ENCODE measurements around the gene HOXC9. TPM values are rescaled to one million over a fixed set of nuclear protein-coding genes. Genes with fewer than 3 reads are reported as not detected.

HOXC9 gene
- total RNA-seq, 1 experiment from 2014 or later = 11.3 TPM

DNA sequence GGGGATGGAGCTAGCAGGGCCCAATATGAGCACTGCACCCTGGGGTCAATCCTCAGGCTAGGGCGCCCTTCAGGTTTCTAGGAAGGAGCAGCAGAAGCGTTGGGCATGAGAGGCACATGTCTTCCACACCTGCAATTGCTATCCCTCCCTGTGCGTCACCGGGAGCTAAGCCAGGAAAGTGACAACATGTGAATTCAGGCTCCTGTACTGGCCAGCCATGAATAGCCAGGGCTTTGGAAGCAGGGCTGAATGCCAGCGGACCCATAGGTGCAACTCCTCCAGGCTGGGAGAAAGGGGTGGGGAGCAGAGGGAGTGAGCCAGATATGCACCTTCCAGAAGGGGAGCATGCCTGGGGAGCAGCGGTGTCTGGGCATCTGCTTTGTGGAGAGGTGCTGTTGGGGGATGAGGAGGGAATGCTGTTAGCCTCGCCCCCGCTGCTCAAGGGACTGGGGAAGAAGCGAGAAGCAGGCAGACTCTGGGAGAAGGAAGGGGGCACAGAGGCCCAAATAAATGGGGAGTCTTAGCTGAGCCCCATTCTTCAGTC lies 39.0 kb downstream of the HOXC9 start:
- no peak for TF ChIP-seq TCF7L2 (IDR thresholded peaks at IDR 0.05; ENCODE audit: borderline replicate concordance, extremely low read depth, insufficient read depth, insufficient read length)
- ChIA-PET RAD21 (ENCODE audit: low non-redundant PET in 1 of 2, low total read pairs in 2 of 2, uncharacterized antibody in 2 of 2, unreplicated experiment in 2 of 2) (no interaction called here), POLR2A (no interaction called here), CTCF (no interaction called here)
- Histone ChIP-seq H4K20me1 (ENCODE audit: insufficient read depth) (no peaks in the 10 kb centered on the region), H3K9ac (ENCODE audit: low read length) (no peak overlapping the region), H3K9me3 (ENCODE audit: control insufficient read depth in 1 of 2, insufficient read depth in 1 of 2, low read depth in 1 of 2, low read length in 2 of 2) (no peaks in the 10 kb centered on the region), H3K4me3 (replicated peaks in 1 of 2; ENCODE audit: low read depth in 1 of 2, low read length in 2 of 2) (no peak overlapping the region), H2AFZ (ENCODE audit: low read depth, low read length, poor library complexity, severe bottlenecking) (no peak overlapping the region), H3K36me3 (ENCODE audit: control insufficient read depth in 1 of 2, insufficient read depth in 2 of 2, low read length in 2 of 2) (no peaks in the 10 kb centered on the region), H3K9me2 (ENCODE audit: insufficient read depth) (no peaks in the 10 kb centered on the region), H3K27me3 (ENCODE audit: insufficient read depth, low read length) (no peaks in the 10 kb centered on the region), H3K4me1 (ENCODE audit: control insufficient read depth in 1 of 2, insufficient read depth in 2 of 2, low read length in 2 of 2) (peaks cover 4 to 18% of the 10 kb centered on the region in 2 experiments), H3K27ac (ENCODE audit: low read depth, low read length) (no peak overlapping the region), H3K4me2 (ENCODE audit: low read length) (no peak overlapping the region), H3K79me2 (ENCODE audit: insufficient read depth, low read length) (no peaks in the 10 kb centered on the region)
- no peak for DNase-seq (ENCODE audit: low read depth, low spot score)
- intact Hi-C loops (cut with micrococcal nuclease) = no loop called here
- BruUV-seq (replicated peaks) = no TSS peak
- no peak for ATAC-seq

- H3K9ac ChIP-seq (ENCODE audit: low read length) = no peak overlapping the region
- TF ChIP-seq SRF (IDR thresholded peaks at IDR 0.05; ENCODE audit: low read depth) = no peak
- no peak for TF ChIP-seq ELF1 (IDR thresholded peaks at IDR 0.05; ENCODE audit: borderline replicate concordance, low read depth)
- TF ChIP-seq, protein P1, sequence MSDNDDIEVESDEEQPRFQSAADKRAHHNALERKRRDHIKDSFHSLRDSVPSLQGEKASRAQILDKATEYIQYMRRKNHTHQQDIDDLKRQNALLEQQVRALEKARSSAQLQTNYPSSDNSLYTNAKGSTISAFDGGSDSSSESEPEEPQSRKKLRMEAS (IDR thresholded peaks at IDR 0.05) = no peak
- no peak for TF ChIP-seq EZH2 (IDR thresholded peaks at IDR 0.05)
- intact Hi-C loops (cut with micrococcal nuclease) = no loop called here
- H4K20me1 ChIP-seq (ENCODE audit: insufficient read depth) = no peaks in the 10 kb centered on the region
- BruUV-seq (replicated peaks) = no TSS peak
- peaks cover 0 to 12% of the 10 kb centered on the region in 2 experiments; a peak in 3 of 4 replicates for H3K4me1 ChIP-seq (ENCODE audit: control insufficient read depth in 1 of 2, insufficient read depth in 2 of 2, low read length in 2 of 2)
- H3K9me3 ChIP-seq (ENCODE audit: control insufficient read depth in 1 of 2, insufficient read depth in 1 of 2, low read depth in 1 of 2, low read length in 2 of 2) = no peaks in the 10 kb centered on the region
- RAD21 ChIA-PET (ENCODE audit: low non-redundant PET in 1 of 2, low total read pairs in 2 of 2, uncharacterized antibody in 2 of 2, unreplicated experiment in 2 of 2) = no interaction called here
- H3K79me2 ChIP-seq (ENCODE audit: insufficient read depth, low read length) = no peaks in the 10 kb centered on the region
- no peak overlapping the region for H3K4me3 ChIP-seq (replicated peaks in 1 of 2; ENCODE audit: low read depth in 1 of 2, low read length in 2 of 2)
- no peaks in the 10 kb centered on the region for H3K27me3 ChIP-seq (ENCODE audit: insufficient read depth, low read length)
- no peak for ATAC-seq
- no peaks in the 10 kb centered on the region for H3K36me3 ChIP-seq (ENCODE audit: control insufficient read depth in 1 of 2, insufficient read depth in 2 of 2, low read length in 2 of 2)
- H3K27ac ChIP-seq (ENCODE audit: low read depth, low read length) = no peak overlapping the region
- H3K4me2 ChIP-seq (ENCODE audit: low read length) = no peak overlapping the region; the same call in 1 of the 2 replicates
- no peaks in the 10 kb centered on the region for H3K9me2 ChIP-seq (ENCODE audit: insufficient read depth)
- POLR2A ChIA-PET = no interaction called here
- no peak for DNase-seq (ENCODE audit: low read depth, low spot score)
- no peak overlapping the region for H2AFZ ChIP-seq (ENCODE audit: low read depth, low read length, poor library complexity, severe bottlenecking)
- CTCF ChIA-PET = no interaction called here
These were observed 39.6 kb downstream of the HOXC9 start for GRCh38 chr12:54039417-54040147.

Measured in HCT116 (cell line).